Left ventricle myocardium inferior (tissue), 1 donor: Measurements from ENCODE around the gene GPR107. TPM values are rescaled to one million over a fixed set of nuclear protein-coding genes. Genes with fewer than 3 reads are reported as not detected.

ENCODE experiments used
- DNase-seq: peaks from one replicate; pipeline ENCODE4 v3.0.0-alpha.2; 2020
- H3K27ac ChIP-seq: fragments of 200-600 bp; replicated peaks from 2 replicates; pipeline ENCODE4 v1.8.0; 2021
- H3K27me3 ChIP-seq: fragments of 200-600 bp; 2 replicates; pipeline ENCODE4 v1.8.0; 2021; ENCODE audit warnings: low read depth
- H3K36me3 ChIP-seq: fragments of 200-600 bp; 2 replicates; pipeline ENCODE4 v1.8.0; 2021
- H3K4me1 ChIP-seq: fragments of 200-600 bp; 2 replicates; pipeline ENCODE4 v1.8.0; 2021
- H3K4me3 ChIP-seq: fragments of 200-600 bp; 2 replicates; pipeline ENCODE4 v1.8.0; 2021; ENCODE audit warnings: mild to moderate bottlenecking, moderate library complexity
- H3K9me3 ChIP-seq: fragments of 200-600 bp; replicated peaks from 2 replicates; pipeline ENCODE4 v1.8.0; 2021
- intact Hi-C: fragments of 100-400 bp; cut with micrococcal nuclease; formaldehyde crosslinking; loops from one replicate; pipeline ENCODE4 v1.11.0; 2022
- total RNA-seq: library from RNA; stranded (reverse); fragmentation: NEBNext Ultra II Directional; extraction: Animal tissue kit (Norgen Biotek cat#: 25700); gene quantifications from one replicate; pipeline ENCODE4 v1.2.1, GENCODE V29; 2021
- TF ChIP-seq, protein P1 (sequence below): fragments of 200-600 bp; IDR thresholded peaks from 2 replicates; pipeline ENCODE4 v1.8.0; 2021; ENCODE audit warnings: antibody characterized with exemption, mild to moderate bottlenecking, borderline replicate concordance
- donor health status: DM: no; HTN: yes; CAD: no; lungs with severe emphysema.

The GPR107 gene
- total RNA-seq, 1 donor from 2014 or later, result 23.3 TPM

DNA sequence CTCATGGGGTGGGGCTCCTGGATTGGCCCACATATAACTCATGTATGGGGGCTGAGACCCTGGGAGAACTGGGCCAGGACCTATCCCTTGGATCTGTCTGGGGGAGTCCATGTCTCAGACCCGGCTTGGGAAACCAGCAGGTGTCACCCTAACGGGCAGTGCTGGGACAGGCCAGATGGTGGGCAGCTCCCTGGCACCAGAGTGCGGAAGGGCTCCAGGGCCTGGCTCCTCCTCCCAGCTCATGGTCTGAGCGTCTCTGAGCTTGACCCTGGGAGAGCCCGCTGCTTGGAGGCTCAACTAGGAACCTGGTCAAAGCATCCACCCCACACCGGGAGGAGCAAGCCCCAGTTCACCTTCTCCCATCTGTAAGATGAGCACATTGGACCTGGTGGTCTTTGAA, 103.0 kb downstream of the GPR107 start:
- H3K27ac ChIP-seq, result no peak overlapping the region
- intact Hi-C loops, result no loop called here
- no peaks in the 10 kb centered on the region for H3K36me3 ChIP-seq
- no peaks in the 10 kb centered on the region for H3K9me3 ChIP-seq
- no peaks in the 10 kb centered on the region for H3K4me1 ChIP-seq
- no peak overlapping the region for H3K4me3 ChIP-seq
- H3K27me3 ChIP-seq, result peaks cover 4% of the 10 kb centered on the region
- TF ChIP-seq, protein P1, sequence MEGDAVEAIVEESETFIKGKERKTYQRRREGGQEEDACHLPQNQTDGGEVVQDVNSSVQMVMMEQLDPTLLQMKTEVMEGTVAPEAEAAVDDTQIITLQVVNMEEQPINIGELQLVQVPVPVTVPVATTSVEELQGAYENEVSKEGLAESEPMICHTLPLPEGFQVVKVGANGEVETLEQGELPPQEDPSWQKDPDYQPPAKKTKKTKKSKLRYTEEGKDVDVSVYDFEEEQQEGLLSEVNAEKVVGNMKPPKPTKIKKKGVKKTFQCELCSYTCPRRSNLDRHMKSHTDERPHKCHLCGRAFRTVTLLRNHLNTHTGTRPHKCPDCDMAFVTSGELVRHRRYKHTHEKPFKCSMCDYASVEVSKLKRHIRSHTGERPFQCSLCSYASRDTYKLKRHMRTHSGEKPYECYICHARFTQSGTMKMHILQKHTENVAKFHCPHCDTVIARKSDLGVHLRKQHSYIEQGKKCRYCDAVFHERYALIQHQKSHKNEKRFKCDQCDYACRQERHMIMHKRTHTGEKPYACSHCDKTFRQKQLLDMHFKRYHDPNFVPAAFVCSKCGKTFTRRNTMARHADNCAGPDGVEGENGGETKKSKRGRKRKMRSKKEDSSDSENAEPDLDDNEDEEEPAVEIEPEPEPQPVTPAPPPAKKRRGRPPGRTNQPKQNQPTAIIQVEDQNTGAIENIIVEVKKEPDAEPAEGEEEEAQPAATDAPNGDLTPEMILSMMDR, result no peak
- no peak for DNase-seq

DNA sequence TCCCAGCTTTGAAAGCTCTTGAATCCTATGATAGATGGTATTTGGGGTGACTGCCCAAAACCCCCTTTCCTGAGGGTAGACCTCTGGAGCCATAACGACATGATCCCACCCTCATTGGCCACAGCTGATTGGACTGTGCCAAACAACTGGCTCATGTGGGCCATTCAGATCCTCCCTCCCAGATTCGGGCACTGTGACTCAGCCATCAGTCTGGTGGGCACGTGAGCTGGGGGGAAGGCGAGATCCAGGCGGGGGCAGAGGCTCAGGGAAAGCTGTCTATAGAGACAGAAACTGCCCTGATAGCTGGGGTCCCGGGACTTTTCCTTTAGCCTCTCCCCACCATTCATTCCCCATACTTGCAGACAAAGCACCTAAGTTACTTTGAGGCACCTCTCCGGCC, 103.4 kb downstream of the GPR107 start:
- no peak for DNase-seq
- Histone ChIP-seq H3K36me3 (no peaks in the 10 kb centered on the region), H3K9me3 (no peaks in the 10 kb centered on the region), H3K4me3 (no peak overlapping the region), H3K4me1 (no peaks in the 10 kb centered on the region), H3K27ac (no peak overlapping the region), H3K27me3 (peaks cover 4% of the 10 kb centered on the region)
- intact Hi-C loops, result no loop called here
- TF ChIP-seq, protein P1, result no peak

DNA sequence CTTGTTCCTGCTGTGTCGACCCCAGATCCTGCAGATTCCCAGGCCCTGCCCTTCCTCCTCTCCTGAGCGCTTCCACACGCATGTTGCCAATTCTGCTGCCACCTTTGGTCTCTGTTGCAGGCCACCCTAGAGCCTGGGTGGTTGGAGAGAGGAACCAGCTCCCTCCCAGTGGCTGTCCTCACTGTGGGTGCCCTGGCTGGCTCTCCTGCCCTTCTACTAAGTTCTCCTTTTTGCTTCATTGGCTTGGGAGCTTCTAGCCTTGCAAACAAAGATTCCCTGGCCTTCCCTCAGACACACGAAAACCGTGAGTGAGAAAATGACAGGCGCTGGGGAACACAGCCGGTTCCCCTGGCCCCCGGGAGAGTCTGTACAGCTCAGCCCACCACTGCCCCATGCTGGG, 104.3 kb downstream of the GPR107 start:
- no peaks in the 10 kb centered on the region for H3K4me1 ChIP-seq
- DNase-seq, result no peak
- no peak overlapping the region for H3K27ac ChIP-seq
- intact Hi-C loops, result no loop called here
- no peaks in the 10 kb centered on the region for H3K36me3 ChIP-seq
- TF ChIP-seq, protein P1, result no peak
- H3K4me3 ChIP-seq, result no peak overlapping the region
- peaks cover 4% of the 10 kb centered on the region for H3K27me3 ChIP-seq
- H3K9me3 ChIP-seq, result no peaks in the 10 kb centered on the region

DNA sequence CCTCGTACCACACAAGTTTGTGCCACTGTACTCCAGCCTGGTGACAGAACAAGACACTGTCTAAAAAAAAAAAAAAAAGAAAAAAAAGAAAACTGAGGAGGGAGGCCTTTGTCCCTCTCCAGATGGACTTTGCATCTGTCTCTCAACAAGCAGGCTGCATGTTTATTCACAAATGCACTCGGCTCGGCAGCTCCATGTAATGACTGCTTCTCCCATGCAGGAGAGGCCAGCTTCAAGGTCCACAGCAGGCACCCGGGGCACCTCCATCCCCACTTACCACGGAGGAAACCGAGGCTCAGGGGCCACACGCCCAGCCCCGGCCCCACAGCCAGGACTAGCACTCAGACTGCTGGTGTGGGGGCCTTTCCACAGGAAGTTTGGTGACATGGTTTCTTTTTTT, 105.4 kb downstream of the GPR107 start:
- intact Hi-C loops, result no loop called here
- Histone ChIP-seq H3K27me3 (peaks cover 4% of the 10 kb centered on the region), H3K27ac (no peak overlapping the region), H3K36me3 (no peaks in the 10 kb centered on the region), H3K9me3 (no peaks in the 10 kb centered on the region), H3K4me1 (no peaks in the 10 kb centered on the region), H3K4me3 (no peak overlapping the region)
- TF ChIP-seq, protein P1, result no peak
- DNase-seq, result no peak

DNA sequence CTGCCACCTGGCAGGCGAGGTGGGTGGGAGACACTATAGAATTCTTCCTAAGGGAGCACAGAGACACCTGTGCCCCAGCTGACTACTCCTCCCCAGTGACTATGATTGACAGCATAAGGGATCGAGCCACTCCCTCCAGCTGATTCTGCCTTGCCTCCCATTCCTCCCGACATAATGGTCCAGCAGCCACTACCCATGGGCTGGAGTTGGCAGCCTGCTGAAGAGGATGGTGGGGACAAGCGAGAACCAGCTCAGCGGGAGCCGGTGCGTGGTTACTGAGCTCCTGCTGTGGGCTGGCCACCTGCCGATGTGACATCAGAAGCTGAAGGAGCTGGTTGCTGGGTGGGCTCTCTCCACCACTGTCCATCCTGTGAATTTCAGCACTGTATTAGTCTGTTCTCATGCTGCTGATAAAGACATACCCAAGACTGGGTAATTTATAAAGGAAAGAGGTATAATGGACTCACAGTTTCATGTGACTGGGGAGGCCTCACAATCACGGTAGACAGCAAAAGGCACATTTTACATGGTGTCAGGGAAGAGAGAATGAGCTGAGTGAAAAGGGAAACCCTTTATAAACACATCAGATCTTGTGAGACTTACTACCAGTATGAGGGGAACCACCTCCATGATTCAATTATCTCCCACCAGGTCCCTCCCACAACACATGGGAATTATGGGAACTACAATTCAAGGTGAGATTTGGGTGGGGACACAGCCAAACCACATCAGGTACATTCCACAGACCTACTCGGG, 106.4 kb downstream of the GPR107 start:
- intact Hi-C loops, result no loop called here

More for the DNA sequence above, 106.4 kb downstream of the GPR107 start:
- TF ChIP-seq, protein P1, result no peak
- DNase-seq, result no peak
- Histone ChIP-seq H3K27ac (no peak overlapping the region), H3K9me3 (no peaks in the 10 kb centered on the region), H3K27me3 (no peaks in the 10 kb centered on the region), H3K36me3 (no peaks in the 10 kb centered on the region), H3K4me3 (no peak overlapping the region), H3K4me1 (no peaks in the 10 kb centered on the region)
